ENCODE data around the gene CRHR2.

CRHR2 gene

GRCh38 chr7:30706908-30707307 is 24.7 kb upstream of the CRHR2 start:
- no peak for DNase-seq (ENCODE audit: low spot score)

GRCh38 chr7:30706316-30706715 is 24.1 kb upstream of the CRHR2 start:
- no peak for DNase-seq (ENCODE audit: low spot score)

DNA sequence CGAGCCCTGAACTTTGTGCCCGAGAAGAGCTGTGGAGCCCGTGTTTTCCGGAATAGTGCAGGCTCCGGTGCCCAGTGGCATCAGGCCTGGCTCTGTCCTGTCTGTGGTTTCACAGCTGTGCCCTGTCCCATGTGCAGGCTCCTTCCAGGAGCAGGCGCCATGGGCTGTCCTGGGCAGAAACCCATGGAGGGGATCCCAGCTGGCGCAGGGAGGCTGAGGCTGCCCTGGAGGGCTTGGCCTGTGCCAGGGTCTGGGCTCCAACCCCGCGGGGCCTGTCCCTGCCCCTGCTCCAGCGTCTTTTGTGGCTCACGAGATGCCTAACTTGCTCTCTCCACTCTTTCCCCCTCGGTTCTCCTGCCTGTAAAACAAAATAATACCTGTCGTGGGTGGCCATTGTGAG is 23.3 kb upstream of the CRHR2 start:
- no peak for DNase-seq (ENCODE audit: low spot score)

GRCh38 chr7:30705008-30705407 is 22.8 kb upstream of the CRHR2 start:
- no peak for DNase-seq (ENCODE audit: low spot score)

- DNase-seq (ENCODE audit: low spot score) = no peak
These were observed 21.5 kb upstream of the CRHR2 start for GRCh38 chr7:30703756-30704155.

- no peak for DNase-seq (ENCODE audit: low spot score)
These were observed 19.9 kb upstream of the CRHR2 start for GRCh38 chr7:30702200-30702599.

DNA sequence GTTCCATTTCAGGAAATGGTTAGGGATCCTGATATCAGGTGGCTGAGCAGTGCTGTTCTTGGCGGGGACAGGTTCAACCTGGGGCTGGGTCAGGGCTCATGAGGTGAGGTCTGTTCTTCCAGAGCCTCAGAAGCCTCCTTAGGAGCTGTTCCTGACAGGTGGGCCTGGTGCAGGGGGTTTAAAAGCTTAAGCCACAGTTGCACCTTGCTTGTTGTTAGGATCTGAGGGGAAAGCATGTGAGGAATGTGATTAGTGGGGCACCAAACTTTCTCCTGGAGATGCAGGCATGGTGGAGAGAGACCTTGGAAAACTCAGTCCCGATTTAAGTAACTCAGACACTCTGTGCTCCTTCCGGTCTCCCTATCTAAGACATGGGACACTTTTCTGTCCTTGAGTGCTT is 18.7 kb upstream of the CRHR2 start:
- DNase-seq (ENCODE audit: low spot score) = no peak

GRCh38 chr7:30699706-30700495 is 17.6 kb upstream of the CRHR2 start:
- no peak for DNase-seq (ENCODE audit: low spot score)

DNA sequence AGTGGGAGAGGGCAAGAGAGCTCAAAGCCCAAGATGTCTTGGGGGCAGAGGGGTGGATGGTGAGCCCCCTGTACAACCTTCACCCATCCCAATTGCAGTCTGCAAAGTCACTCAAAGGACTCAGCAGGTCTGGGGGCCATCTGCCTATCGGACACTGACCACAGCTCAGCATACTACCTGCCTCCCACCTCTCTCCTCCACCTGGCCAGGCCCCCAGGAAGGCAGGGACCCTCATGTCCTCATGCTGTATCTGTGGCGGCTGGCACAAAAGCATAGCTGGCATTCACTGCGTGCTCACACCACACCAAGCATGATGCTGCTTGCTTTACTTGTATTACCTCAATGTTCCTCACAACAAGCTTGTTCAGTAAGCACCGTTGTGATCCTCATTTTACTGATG is 16.2 kb upstream of the CRHR2 start:
- no peak for DNase-seq (ENCODE audit: low spot score)

DNA sequence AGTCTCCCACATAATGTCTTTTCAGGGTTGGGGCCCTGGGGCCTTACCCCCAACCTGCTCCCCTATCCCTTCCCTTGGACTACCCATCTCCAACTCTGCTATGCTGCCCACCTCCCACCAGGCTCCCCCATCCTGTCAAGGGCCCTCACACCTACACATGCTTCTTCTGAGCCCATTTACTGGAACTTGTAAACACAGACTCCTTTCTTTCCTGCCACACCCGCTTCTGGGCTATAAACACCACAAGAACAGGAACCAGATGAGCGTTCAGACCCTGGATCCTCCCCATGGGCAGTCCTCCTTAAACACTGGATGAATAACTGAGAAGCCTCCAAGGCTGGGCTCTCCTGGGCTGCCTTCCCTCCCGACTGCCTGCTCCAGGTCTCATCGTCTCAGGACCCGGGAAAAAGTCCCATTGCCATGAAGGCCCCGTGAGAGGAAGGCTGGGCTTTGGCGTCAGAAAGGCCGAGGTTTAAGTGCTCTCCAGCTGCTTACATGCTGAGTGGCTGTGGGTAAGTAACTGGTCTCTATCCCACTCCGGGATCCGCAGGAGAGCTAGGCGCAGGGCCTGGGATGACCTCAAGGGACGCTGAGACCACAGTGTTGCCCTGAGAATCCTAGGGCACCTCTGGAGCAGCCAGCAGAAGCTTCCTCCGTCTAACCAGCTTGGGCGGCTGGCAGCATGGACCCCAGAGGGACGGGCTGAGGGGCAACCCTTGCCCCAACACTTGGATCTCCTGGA is 15.6 kb upstream of the CRHR2 start:
- DNase-seq (ENCODE audit: low spot score) = no peak

GRCh38 chr7:30694774-30695721 is 12.8 kb upstream of the CRHR2 start:
- no peak for DNase-seq (ENCODE audit: low spot score)

DNA sequence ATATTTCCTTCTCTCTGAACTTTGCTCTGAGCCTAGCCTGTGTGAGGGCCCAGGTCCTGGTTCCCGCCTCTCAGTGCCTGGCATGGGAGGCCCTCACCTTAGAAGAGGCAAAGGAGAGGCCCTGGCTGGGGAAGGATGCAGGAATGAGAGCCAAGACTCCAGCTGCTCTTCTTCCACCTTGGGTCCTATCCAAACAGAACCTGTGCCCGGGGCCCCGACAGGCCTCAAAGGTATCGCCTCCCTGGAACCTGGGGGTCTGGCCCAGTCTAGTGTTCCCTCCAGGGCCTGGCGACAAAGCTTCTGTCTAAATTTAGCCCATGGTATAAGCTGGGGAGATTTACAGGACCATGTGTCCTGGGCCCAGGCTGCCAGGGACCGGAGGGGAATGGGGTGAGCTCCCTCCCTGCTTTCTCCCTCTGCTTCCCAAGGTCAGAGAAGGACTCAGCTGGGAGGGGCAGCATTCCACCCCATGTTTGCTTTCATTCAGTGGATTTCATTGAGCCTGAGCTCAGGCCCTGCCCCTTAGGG is 12.0 kb upstream of the CRHR2 start:
- no peak for DNase-seq (ENCODE audit: low spot score)

- DNase-seq (ENCODE audit: low spot score) = no peak
These were observed 10.6 kb upstream of the CRHR2 start for GRCh38 chr7:30692882-30693281.

DNA sequence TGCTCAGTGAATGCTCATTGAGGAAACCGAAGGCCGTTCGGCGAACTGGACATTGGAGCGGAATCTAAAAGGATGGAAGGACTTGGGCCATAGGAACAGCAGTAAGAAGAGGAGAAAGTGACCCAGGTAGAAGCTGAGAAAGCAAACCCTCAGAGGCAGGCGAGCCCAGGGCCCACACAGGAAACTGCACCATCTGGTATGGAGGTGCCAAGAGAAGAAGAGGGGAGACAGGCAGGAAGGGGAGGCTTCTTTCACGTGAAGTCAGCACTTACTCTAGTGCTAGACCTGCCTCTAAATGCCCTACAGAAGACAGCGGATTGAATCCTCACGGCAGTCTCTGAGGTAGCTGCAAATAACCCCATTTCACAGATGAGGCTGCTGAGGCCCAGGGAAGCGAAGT is 10.2 kb upstream of the CRHR2 start:
- no peak for DNase-seq (ENCODE audit: low spot score)

- DNase-seq (ENCODE audit: low spot score) = no peak
These were observed 7.8 kb upstream of the CRHR2 start for GRCh38 chr7:30690011-30690410.

DNA sequence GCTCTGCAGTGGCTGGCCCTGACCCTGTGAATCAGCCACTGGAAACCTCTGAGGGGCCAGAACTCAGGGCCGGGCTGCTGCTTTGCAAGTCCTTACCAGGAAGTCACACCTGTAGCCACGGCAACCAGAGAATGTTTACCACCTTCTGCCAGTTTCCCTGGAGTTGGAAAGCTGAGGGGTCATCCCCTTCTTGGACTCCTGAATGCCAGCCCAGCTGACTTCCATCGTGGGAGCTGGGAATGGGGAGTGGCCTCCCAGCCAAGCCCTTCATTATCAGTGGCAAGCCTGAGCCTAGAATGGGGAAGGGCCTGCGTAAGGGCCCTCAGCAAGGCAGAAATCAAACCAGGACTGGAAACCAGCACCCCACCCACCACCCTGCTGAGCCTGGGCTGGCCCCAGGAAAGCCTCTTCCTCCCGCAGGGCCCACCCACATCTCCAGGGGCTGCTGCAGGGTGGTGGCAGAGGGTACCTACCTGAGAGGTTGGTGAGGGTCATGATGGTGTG is 6.5 kb upstream of the CRHR2 start:
- DNase-seq (ENCODE audit: low spot score) = no peak

DNA sequence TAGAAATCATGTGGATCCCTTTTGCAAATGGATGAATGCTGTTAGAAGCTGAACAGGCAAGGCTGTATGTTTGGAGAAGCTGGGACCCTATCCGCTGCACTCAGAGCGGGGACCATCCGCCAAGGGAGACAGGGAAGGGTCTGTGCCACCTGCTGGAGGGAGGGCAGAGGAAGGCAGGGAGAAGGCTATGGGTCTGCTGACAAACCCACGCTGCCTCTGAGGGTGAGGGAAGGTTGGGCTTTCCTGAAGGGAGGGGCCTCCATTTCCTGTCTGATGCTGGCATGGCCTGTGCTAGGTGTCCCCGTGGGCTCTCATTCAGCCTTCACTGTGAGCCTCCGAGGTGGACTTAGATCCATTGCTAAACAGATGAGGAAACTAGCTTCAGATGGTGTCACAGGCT is 5.3 kb upstream of the CRHR2 start:
- DNase-seq (ENCODE audit: low spot score) = no peak

DNA sequence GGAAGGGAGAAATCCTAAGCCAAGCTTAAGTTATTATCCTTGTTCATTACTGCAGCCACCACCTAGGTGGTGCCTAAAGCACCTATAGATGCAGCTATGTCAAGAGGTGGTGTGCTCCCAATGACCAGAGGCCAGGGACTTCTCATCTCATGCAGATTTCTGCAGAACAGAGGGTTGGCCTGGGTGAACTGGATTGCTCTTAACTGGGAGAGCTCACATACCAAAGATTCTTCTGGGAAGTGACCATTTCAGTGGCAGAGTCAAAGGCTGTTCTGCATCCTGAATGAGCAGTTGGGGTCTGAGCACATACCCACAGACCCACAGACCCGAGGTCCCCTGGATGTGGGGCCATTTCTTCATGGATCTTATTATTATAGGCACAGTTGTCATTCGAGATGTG is 2.1 kb upstream of the CRHR2 start:
- no peak for DNase-seq (ENCODE audit: low spot score)

DNA sequence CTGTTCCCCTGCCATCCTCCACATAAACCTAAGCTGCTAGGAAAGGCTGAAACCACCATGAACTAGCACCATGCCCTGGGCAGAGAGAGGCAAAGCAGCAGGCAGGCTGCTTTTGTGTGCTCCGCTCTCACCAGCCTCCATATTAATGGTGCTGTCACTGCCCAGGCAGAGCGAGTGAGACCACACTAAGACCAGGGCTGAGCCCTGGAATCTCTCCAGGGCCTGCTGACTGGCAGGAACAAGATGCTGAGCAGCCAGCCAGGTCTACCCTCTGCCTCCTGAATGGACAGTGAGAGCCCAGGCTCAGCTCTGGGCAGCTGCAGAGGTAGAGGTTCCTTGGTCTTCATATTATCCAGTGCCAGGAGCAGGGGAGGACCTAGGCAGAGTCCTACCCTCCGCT is 1.6 kb upstream of the CRHR2 start:
- no peak for DNase-seq (ENCODE audit: low spot score)

GRCh38 chr7:30683306-30683705 is 1.1 kb upstream of the CRHR2 start:
- DNase-seq (ENCODE audit: low spot score) = no peak

DNA sequence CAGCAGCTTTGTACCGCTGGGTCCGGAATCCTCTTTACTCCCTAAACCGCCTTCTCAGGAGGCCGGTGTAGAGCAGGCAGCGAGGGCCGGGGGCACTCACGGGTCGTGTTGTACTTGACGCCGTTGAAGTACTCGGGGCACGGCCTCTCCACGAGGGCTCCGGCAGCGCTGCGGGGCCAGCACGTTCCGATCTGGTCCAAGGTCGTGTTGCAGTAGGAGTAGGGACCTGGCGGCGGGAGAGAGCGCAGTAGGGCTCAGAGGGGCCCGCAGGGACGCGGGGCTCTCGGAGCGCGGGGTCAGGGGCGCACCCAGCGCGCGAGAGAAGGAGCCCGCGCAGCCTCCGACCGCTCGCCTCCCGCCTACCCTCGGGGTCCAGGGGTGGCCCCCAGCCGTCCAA is 443 bp downstream of the CRHR2 start:
- no peak for DNase-seq (ENCODE audit: low spot score)

DNA sequence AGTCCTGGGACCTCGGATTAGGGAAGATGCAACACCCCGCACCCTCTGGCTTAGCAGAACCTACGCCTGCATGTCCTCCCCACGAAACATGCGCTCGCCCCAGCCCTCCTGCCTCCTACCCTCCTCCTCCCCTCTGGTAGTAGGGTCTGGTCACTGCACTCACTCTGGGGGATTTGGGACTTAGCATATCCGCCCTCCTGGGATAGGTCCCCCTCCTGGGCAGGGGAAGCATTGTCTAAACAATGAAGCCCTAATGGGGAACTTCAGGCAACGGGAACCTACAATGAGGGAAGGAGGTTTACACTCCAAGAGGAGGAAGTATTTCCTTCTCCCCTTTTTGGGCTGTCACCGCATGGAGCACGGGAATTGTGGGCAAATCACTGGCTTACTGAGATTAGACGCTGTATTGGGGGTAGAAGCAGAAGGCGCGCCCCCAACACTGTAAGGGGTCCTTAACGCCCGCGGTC is 892 bp downstream of the CRHR2 start:
- DNase-seq (ENCODE audit: low spot score) = no peak

Measured in kidney capillary endothelial cell (primary cell).